ENCODE measurements around the gene GPC5. TPM values are rescaled to one million over a fixed set of nuclear protein-coding genes. Genes with fewer than 3 reads are reported as not detected.

The GPC5 gene
- total RNA-seq, 4 donors from 2014 or later = not detected

- intact Hi-C loops (cut with DNase I; ENCODE audit: low total_unique reads) = no loop called here
- no peaks in the 10 kb centered on the region for H3K36me3 ChIP-seq
- TF ChIP-seq CTCF (IDR thresholded peaks at IDR 0.05 in 4 of 5, conservative IDR thresholded peaks at IDR 0.05 in 1 of 5) = no peak
- TF ChIP-seq POLR2A (IDR thresholded peaks at IDR 0.05) = no peak
Measured at GRCh38 chr13:92126399-92126798, 728.0 kb downstream of the GPC5 start.

GRCh38 chr13:92135509-92135908 is 737.1 kb downstream of the GPC5 start:
- in situ Hi-C loops (cut with MboI; ENCODE audit: low sequenced_read_pairs in 4 of 4) = no loop called here
- Histone ChIP-seq H3K36me3 (no peaks in the 10 kb centered on the region), H3K4me3 (no peak overlapping the region), H3K9me3 (no peaks in the 10 kb centered on the region), H3K27ac (no peak overlapping the region), H3K27me3 (no peaks in the 10 kb centered on the region), H3K4me1 (no peaks in the 10 kb centered on the region)
- no peak for TF ChIP-seq POLR2A (IDR thresholded peaks at IDR 0.05)
- no peak for TF ChIP-seq CTCF (IDR thresholded peaks at IDR 0.05 in 4 of 5, conservative IDR thresholded peaks at IDR 0.05 in 1 of 5)
- intact Hi-C loops (cut with DNase I; ENCODE audit: low total_unique reads) = no loop called here
- ATAC-seq (no peak), DNase-seq (no peak)

More at GRCh38 chr13:92126399-92126798, 728.0 kb downstream of the GPC5 start:
- no peaks in the 10 kb centered on the region for H3K4me1 ChIP-seq
- H3K9me3 ChIP-seq = no peaks in the 10 kb centered on the region
- DNase-seq (no peak), ATAC-seq (no peak)
- no peaks in the 10 kb centered on the region for H3K27me3 ChIP-seq
- no peak overlapping the region for H3K27ac ChIP-seq
- H3K4me3 ChIP-seq = no peak overlapping the region
- in situ Hi-C loops (cut with MboI; ENCODE audit: low sequenced_read_pairs in 4 of 4) = no loop called here

GRCh38 chr13:92136449-92137155 is 738.2 kb downstream of the GPC5 start:
- no peak for DNase-seq
- Histone ChIP-seq H3K9me3 (no peaks in the 10 kb centered on the region), H3K36me3 (no peaks in the 10 kb centered on the region), H3K27me3 (no peaks in the 10 kb centered on the region), H3K4me3 (no peak overlapping the region), H3K27ac (no peak overlapping the region), H3K4me1 (no peaks in the 10 kb centered on the region)
- no peak for ATAC-seq
- TF ChIP-seq POLR2A (IDR thresholded peaks at IDR 0.05) (no peak), CTCF (IDR thresholded peaks at IDR 0.05 in 4 of 5, conservative IDR thresholded peaks at IDR 0.05 in 1 of 5) (no peak)
- intact Hi-C loops (cut with DNase I; ENCODE audit: low total_unique reads) = no loop called here
- in situ Hi-C loops (cut with MboI; ENCODE audit: low sequenced_read_pairs in 4 of 4) = no loop called here

- DNase-seq (no peak), ATAC-seq (no peak)
- Histone ChIP-seq H3K27me3 (no peaks in the 10 kb centered on the region), H3K4me1 (no peaks in the 10 kb centered on the region), H3K9me3 (no peaks in the 10 kb centered on the region), H3K4me3 (no peak overlapping the region), H3K27ac (no peak overlapping the region), H3K36me3 (no peaks in the 10 kb centered on the region)
- in situ Hi-C loops (cut with MboI; ENCODE audit: low sequenced_read_pairs in 4 of 4) = no loop called here
- TF ChIP-seq CTCF (IDR thresholded peaks at IDR 0.05 in 4 of 5, conservative IDR thresholded peaks at IDR 0.05 in 1 of 5) (no peak), POLR2A (IDR thresholded peaks at IDR 0.05) (no peak)
- intact Hi-C loops (cut with DNase I; ENCODE audit: low total_unique reads) = no loop called here
Measured at GRCh38 chr13:92137520-92137919, 739.1 kb downstream of the GPC5 start.

GRCh38 chr13:92143766-92144165 is 745.3 kb downstream of the GPC5 start:
- no peaks in the 10 kb centered on the region for H3K27me3 ChIP-seq
- ATAC-seq (no peak), DNase-seq (no peak)
- no peak overlapping the region for H3K27ac ChIP-seq
- no peaks in the 10 kb centered on the region for H3K4me1 ChIP-seq
- H3K4me3 ChIP-seq = no peak overlapping the region
- no peaks in the 10 kb centered on the region for H3K9me3 ChIP-seq
- intact Hi-C loops (cut with DNase I; ENCODE audit: low total_unique reads) = no loop called here
- no peaks in the 10 kb centered on the region for H3K36me3 ChIP-seq
- in situ Hi-C loops (cut with MboI; ENCODE audit: low sequenced_read_pairs in 4 of 4) = no loop called here
- TF ChIP-seq CTCF (IDR thresholded peaks at IDR 0.05 in 4 of 5, conservative IDR thresholded peaks at IDR 0.05 in 1 of 5) = no peak
- TF ChIP-seq POLR2A (IDR thresholded peaks at IDR 0.05) = no peak

Measured in gastrocnemius medialis (tissue), 4 donors.